IMR-90 (cell line): Measurements from ENCODE around the gene LCMT2. TPM values are rescaled to one million over a fixed set of nuclear protein-coding genes. Genes with fewer than 3 reads are reported as not detected.
"Not testable (repeated sequence)": the region's sequence is repeated elsewhere in the genome, so short reads cannot be mapped to it uniquely, and the experiment has no call there.

Experiments used
- ATAC-seq: fragments of 200-7000 bp; cut with Tn5 transposase; 2 replicates; pipeline ENCODE4 v1.9.1; 2020; ENCODE audit warnings: low read depth, mild to moderate bottlenecking, moderate library complexity
- BruUV-seq: library from RNA; stranded (reverse); fragments of 400-500 nt; replicated peaks from 2 replicates; lab custom pipeline; 2021; lab: Mats Ljungman, UMichigan
- CTCF ChIA-PET: fragments of 300-600 bp; formaldehyde crosslinking; extraction: SDS; loops from one replicate; lab custom pipeline; 2021; ENCODE audit warnings: antibody characterized with exemption; lab: Yijun Ruan, JAX
- POLR2A ChIA-PET: fragments of 300-600 bp; sonication (Branson Sonifier 250); formaldehyde crosslinking; loops from one replicate; lab custom pipeline; 2022; ENCODE audit warnings: antibody characterized with exemption; ENCODE audit not compliant: unreplicated experiment; lab: Charles Lee
- DNase-seq: peaks from one replicate; pipeline ENCODE4 v3.0.0; 2013
- H2AFZ ChIP-seq: replicated peaks from 2 replicates; pipeline ENCODE3; 2013; ENCODE audit warnings: low read length, mild to moderate bottlenecking; ENCODE audit not compliant: poor library complexity
- H2AK5ac ChIP-seq: 2 replicates; pipeline ENCODE4 v1.6.1; 2013; ENCODE audit warnings: low read depth, low read length, inconsistent platforms
- H2AK9ac ChIP-seq: replicated peaks from 2 replicates; pipeline ENCODE3; 2013; ENCODE audit warnings: mild to moderate bottlenecking, low read depth, low read length, moderate library complexity; ENCODE audit not compliant: poor library complexity
- H2BK120ac ChIP-seq: 2 replicates; pipeline ENCODE4 v1.6.1; 2013; ENCODE audit warnings: low read depth, low read length, inconsistent platforms
- H2BK15ac ChIP-seq: 3 replicates; pipeline ENCODE4 v1.6.1; 2013; ENCODE audit warnings: low read depth, low read length, inconsistent platforms
- H2BK20ac ChIP-seq: 2 replicates; pipeline ENCODE4 v1.6.1; 2013; ENCODE audit warnings: low read depth, mild to moderate bottlenecking, inconsistent platforms, low read length, moderate library complexity
- H2BK5ac ChIP-seq: 2 replicates; pipeline ENCODE4 v1.6.1; 2013; ENCODE audit warnings: mild to moderate bottlenecking, low read depth, low read length, inconsistent platforms; ENCODE audit not compliant: poor library complexity, severe bottlenecking
- H3K14ac ChIP-seq: replicated peaks from 2 replicates; pipeline ENCODE4 v1.6.1; 2013; ENCODE audit warnings: low read depth, low read length, inconsistent platforms
- H3K18ac ChIP-seq: 2 replicates; pipeline ENCODE4 v1.6.1; 2013; ENCODE audit warnings: low read depth, low read length, control low read depth
- H3K23ac ChIP-seq: 2 replicates; pipeline ENCODE4 v1.6.1; 2013; ENCODE audit warnings: low read depth, low read length, inconsistent platforms
- H3K27ac ChIP-seq: 2 replicates; pipeline ENCODE4 v1.5.1; 2013; ENCODE audit warnings: mild to moderate bottlenecking, control low read depth, low read length; ENCODE audit not compliant: insufficient read depth
- H3K27me3 ChIP-seq: 2 replicates; pipeline ENCODE4 v1.6.1; 2013; ENCODE audit warnings: low read length; ENCODE audit not compliant: control insufficient read depth, insufficient read depth
- H3K36me3 ChIP-seq: 2 replicates; pipeline ENCODE4 v1.6.1; 2013; ENCODE audit warnings: low read length, mixed read lengths; ENCODE audit not compliant: control insufficient read depth, insufficient read depth
- H3K4ac ChIP-seq: 2 replicates; pipeline ENCODE4 v1.6.1; 2013; ENCODE audit warnings: low read depth, low read length, inconsistent platforms
- H3K4me1 ChIP-seq: 2 replicates; pipeline ENCODE4 v1.6.1; 2013; ENCODE audit warnings: low read length, mixed read lengths; ENCODE audit not compliant: control insufficient read depth, insufficient read depth
- H3K4me2 ChIP-seq: 2 replicates; pipeline ENCODE4 v1.6.1; 2013; ENCODE audit warnings: low read depth, mild to moderate bottlenecking, control low read depth, low read length, moderate library complexity
- H3K4me3 ChIP-seq: 2 replicates; pipeline ENCODE4 v1.5.1; 2013; ENCODE audit warnings: low read depth, mild to moderate bottlenecking, control low read depth, low read length, moderate library complexity; ENCODE audit not compliant: insufficient read depth
- H3K56ac ChIP-seq: 2 replicates; pipeline ENCODE4 v1.6.1; 2013; ENCODE audit warnings: low read length, inconsistent platforms; ENCODE audit not compliant: insufficient read depth; ENCODE audit errors: extremely low read depth
- H3K79me1 ChIP-seq, 2 experiments: 2 replicates each; pipeline ENCODE4 v1.6.1; 2013; ENCODE audit warnings: low read length in 2 of 2, inconsistent platforms in 1 of 2, low read depth in 1 of 2
- H3K9ac ChIP-seq: 2 replicates; pipeline ENCODE4 v1.6.1; 2013; ENCODE audit warnings: low read depth, low read length, control low read depth
- H3K9me1 ChIP-seq: 2 replicates; pipeline ENCODE4 v1.6.1; 2013; ENCODE audit warnings: low read length, inconsistent platforms; ENCODE audit not compliant: insufficient read depth
- H3K9me3 ChIP-seq: 2 replicates; pipeline ENCODE4 v1.6.1; 2013; ENCODE audit warnings: low read length; ENCODE audit not compliant: control insufficient read depth, insufficient read depth
- H4K20me1 ChIP-seq: 2 replicates; pipeline ENCODE4 v1.6.1; 2013; ENCODE audit warnings: low read length, inconsistent platforms; ENCODE audit not compliant: insufficient read depth
- H4K5ac ChIP-seq: 2 replicates; pipeline ENCODE4 v1.6.1; 2013; ENCODE audit warnings: mild to moderate bottlenecking, low read depth, low read length, control low read depth
- H4K8ac ChIP-seq, 2 experiments: 2 replicates each; pipeline ENCODE4 v1.6.1; 2013; ENCODE audit warnings: low read depth in 2 of 2, low read length in 2 of 2, control low read depth in 1 of 2, inconsistent platforms in 1 of 2
- H4K91ac ChIP-seq: 2 replicates; pipeline ENCODE4 v1.6.1; 2013; ENCODE audit warnings: low read depth, low read length, inconsistent platforms; ENCODE audit not compliant: insufficient read depth
- WGBS, 2 experiments: methylation state at CpG; one replicate each; pipeline versions ENCODE4 v1.1.5 to v1.1.7; 2013; ENCODE audit warnings: missing lambda C conversion rate in 2 of 2; ENCODE audit not compliant: insufficient read length in 1 of 2; ENCODE audit errors: extremely low coverage in 2 of 2; 5-methylcytosine and 5-hydroxymethylcytosine counted together
- dilution Hi-C: fragments of 300-500 bp; cut with HindIII; formaldehyde crosslinking; loops from one replicate; pipeline ENCODE4 v1.14.3; 2018; ENCODE audit warnings: low sequenced_read_pairs; ENCODE audit not compliant: unreplicated experiment
- in situ Hi-C: fragments of 300-500 bp; cut with MboI; formaldehyde crosslinking; loops from 3 replicates; pipeline ENCODE4 v1.14.3; 2019; ENCODE audit warnings: low sequenced_read_pairs, inconsistent platforms, mixed read lengths
- intact Hi-C: fragments of 100-400 bp; cut with micrococcal nuclease; formaldehyde crosslinking; loops from 2 replicates; pipeline ENCODE4 v1.10.0; 2022
- polyA plus RNA-seq, 3 experiments: library from polyadenylated mRNA; depleted of rRNA; stranded (reverse); fragments of >200 nt; gene quantifications; 2 replicates each; pipeline ENCODE4 v1.2.3, GENCODE V29; 2012; ENCODE audit warnings: low replicate concordance in 1 of 3
- total RNA-seq: library from RNA; depleted of rRNA; stranded (reverse); fragments of >200 nt; gene quantifications from 2 replicates; pipeline ENCODE4 v1.2.3, GENCODE V29; 2012

The LCMT2 gene
- total and polyA plus RNA-seq, 2 of the 4 experiments (the other 2 are of a cell fraction), result 5.8 to 12.2 TPM

DNA sequence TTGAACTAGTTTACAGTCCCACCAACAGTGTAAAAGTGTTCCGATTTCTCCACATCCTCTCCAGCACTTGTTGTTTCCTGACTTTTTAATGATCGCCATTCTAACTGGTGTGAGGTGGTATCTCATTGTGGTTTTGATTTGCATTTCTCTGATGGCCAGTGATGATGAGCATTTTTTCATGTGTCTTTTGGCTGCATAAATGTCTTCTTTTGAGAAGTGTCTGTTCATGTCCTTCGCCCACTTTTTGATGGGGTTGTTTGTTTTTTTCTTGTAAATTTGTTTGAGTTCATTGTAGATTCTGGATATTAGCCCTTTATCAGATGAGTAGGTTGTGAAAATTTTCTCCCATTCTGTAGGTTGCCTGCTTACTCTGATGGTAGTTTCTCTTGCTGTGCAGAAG, 40.7 kb downstream of the LCMT2 start:
- H2AK9ac ChIP-seq, H3K18ac ChIP-seq, H2BK15ac ChIP-seq, H3K36me3 ChIP-seq, H2BK20ac ChIP-seq, H3K9me3 ChIP-seq, H2AFZ ChIP-seq, dilution Hi-C loops, H2BK120ac ChIP-seq, H2BK5ac ChIP-seq, H3K79me1 ChIP-seq, H4K5ac ChIP-seq, CTCF ChIA-PET, H3K4me3 ChIP-seq, H3K56ac ChIP-seq, BruUV-seq, H3K27ac ChIP-seq, DNase-seq, POLR2A ChIA-PET, H3K4me2 ChIP-seq, H3K4ac ChIP-seq, in situ Hi-C loops, ATAC-seq, H4K20me1 ChIP-seq, intact Hi-C loops, H4K91ac ChIP-seq, H3K9ac ChIP-seq, H3K23ac ChIP-seq, H3K14ac ChIP-seq, H2AK5ac ChIP-seq, H3K4me1 ChIP-seq, H3K9me1 ChIP-seq, H4K8ac ChIP-seq: not testable (repeated sequence)
- WGBS, 2 experiments, result no CpG with 5 or more reads among the region's 3 CpGs
- H3K27me3 ChIP-seq, result peaks cover 41% of the 10 kb centered on the region
